Trophoblast cell (in vitro differentiated cells and primary cell): ENCODE results near the gene FHOD3.

Experiments used
- DNase-seq, 2 donors: peaks; one replicate each; pipeline ENCODE4 v3.0.0-alpha.2; 2016
- H2AFZ ChIP-seq: 2 replicates; pipeline ENCODE4 v1.6.1; 2013; ENCODE audit warnings: low read length, moderate library complexity, mild to moderate bottlenecking; ENCODE audit not compliant: insufficient read depth, poor library complexity
- H2AK5ac ChIP-seq: 2 replicates; pipeline ENCODE4 v1.6.1; 2013; ENCODE audit warnings: mild to moderate bottlenecking, low read length
- H2BK120ac ChIP-seq: 2 replicates; pipeline ENCODE4 v1.6.1; 2013; ENCODE audit warnings: low read length, mild to moderate bottlenecking, moderate library complexity; ENCODE audit not compliant: insufficient read depth, poor library complexity
- H2BK12ac ChIP-seq: 2 replicates; pipeline ENCODE4 v1.6.1; 2013; ENCODE audit warnings: mild to moderate bottlenecking, low read length, moderate library complexity
- H2BK5ac ChIP-seq: 2 replicates; pipeline ENCODE4 v1.6.1; 2013; ENCODE audit warnings: low read length, low read depth, moderate library complexity, mild to moderate bottlenecking; ENCODE audit not compliant: poor library complexity
- H3K14ac ChIP-seq: 2 replicates; pipeline ENCODE4 v1.6.1; 2013; ENCODE audit warnings: mild to moderate bottlenecking, low read length
- H3K18ac ChIP-seq: 2 replicates; pipeline ENCODE4 v1.6.1; 2013; ENCODE audit warnings: mild to moderate bottlenecking, low read length
- H3K23ac ChIP-seq: 2 replicates; pipeline ENCODE4 v1.6.1; 2013; ENCODE audit warnings: low read length
- H3K27ac ChIP-seq: 2 replicates; pipeline ENCODE4 v1.5.1; 2013; ENCODE audit warnings: low read depth, mild to moderate bottlenecking, inconsistent platforms, low read length, moderate library complexity
- H3K27me3 ChIP-seq: 2 replicates; pipeline ENCODE4 v1.6.1; 2013; ENCODE audit warnings: inconsistent platforms, mild to moderate bottlenecking, low read length, moderate library complexity; ENCODE audit not compliant: insufficient read depth
- H3K36me3 ChIP-seq, 2 experiments: 1 replicate in 1 of 2; 2 replicates in 1 of 2; pipeline ENCODE4 v1.6.1; 2013; ENCODE audit warnings: low read length in 2 of 2, mild to moderate bottlenecking in 2 of 2, moderate library complexity in 1 of 2; ENCODE audit not compliant: insufficient read depth in 2 of 2, control insufficient read depth in 1 of 2
- H3K4ac ChIP-seq: 2 replicates; pipeline ENCODE4 v1.6.1; 2013; ENCODE audit warnings: low read depth, mild to moderate bottlenecking, low read length, moderate library complexity
- H3K4me1 ChIP-seq, 2 experiments: 1 replicate in 1 of 2; 2 replicates in 1 of 2; pipeline ENCODE4 v1.6.1; 2013; ENCODE audit warnings: low read length in 2 of 2, mild to moderate bottlenecking in 2 of 2, moderate library complexity in 1 of 2; ENCODE audit not compliant: insufficient read depth in 2 of 2, control insufficient read depth in 1 of 2
- H3K4me2 ChIP-seq: 2 replicates; pipeline ENCODE4 v1.6.1; 2013; ENCODE audit warnings: inconsistent platforms, mild to moderate bottlenecking, low read length, moderate library complexity
- H3K4me3 ChIP-seq: 2 replicates; pipeline ENCODE4 v1.5.1; 2013; ENCODE audit warnings: mild to moderate bottlenecking, low read depth, low read length, inconsistent platforms
- H3K79me1 ChIP-seq: one replicate; pipeline ENCODE4 v1.6.1; 2013; ENCODE audit warnings: low read length
- H3K79me2 ChIP-seq: 2 replicates; pipeline ENCODE4 v1.6.1; 2013; ENCODE audit warnings: low read length, mild to moderate bottlenecking; ENCODE audit not compliant: control insufficient read depth, insufficient read depth, poor library complexity
- H3K9ac ChIP-seq: 2 replicates; pipeline ENCODE4 v1.6.1; 2013; ENCODE audit warnings: mild to moderate bottlenecking, low read length
- H3K9me3 ChIP-seq: 2 replicates; pipeline ENCODE4 v1.6.1; 2013; ENCODE audit warnings: low read depth, mild to moderate bottlenecking, control low read depth, inconsistent platforms, low read length; ENCODE audit not compliant: insufficient read depth
- H4K12ac ChIP-seq: 2 replicates; pipeline ENCODE4 v1.6.1; 2013; ENCODE audit warnings: low read depth, mild to moderate bottlenecking, low read length, moderate library complexity
- H4K8ac ChIP-seq: 2 replicates; pipeline ENCODE4 v1.6.1; 2013; ENCODE audit warnings: low read depth, mild to moderate bottlenecking, low read length, moderate library complexity
- H4K91ac ChIP-seq: one replicate; pipeline ENCODE4 v1.6.1; 2013; ENCODE audit warnings: low read depth, mild to moderate bottlenecking, low read length, moderate library complexity
- WGBS: extraction: QIAGEN DNeasy Blood & Tissue Kit; methylation state at CpG from one replicate; pipeline ENCODE4 v1.1.7; 2013; ENCODE audit warnings: missing lambda C conversion rate; ENCODE audit not compliant: insufficient read length, insufficient coverage; ENCODE audit errors: extremely low coverage; 5-methylcytosine and 5-hydroxymethylcytosine counted together

FHOD3 gene

DNA sequence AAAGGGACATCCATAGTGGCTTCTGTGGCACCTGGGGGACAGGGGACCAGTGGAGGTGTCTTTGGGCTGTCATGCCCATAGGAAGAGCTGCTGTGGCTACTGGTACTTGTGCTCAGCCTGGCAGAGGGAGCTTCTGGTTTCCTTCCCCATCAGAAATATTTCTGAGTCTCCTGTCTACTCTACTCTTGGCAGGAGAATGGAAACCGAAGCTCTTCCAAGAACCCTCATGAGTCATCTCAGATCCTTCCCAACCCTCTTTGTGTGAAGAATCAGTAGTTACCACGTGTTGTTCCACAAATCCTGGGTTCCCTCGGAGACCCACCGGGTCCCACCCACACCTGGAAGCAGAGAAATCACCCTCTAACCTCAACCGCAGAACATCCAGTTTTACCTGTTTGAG is 234.9 kb downstream of the FHOD3 start:
- no peak overlapping the region for H2AFZ ChIP-seq
- no peak overlapping the region for H4K12ac ChIP-seq
- H3K27me3 ChIP-seq = no peaks in the 10 kb centered on the region
- H4K8ac ChIP-seq = no peak overlapping the region
- no peak overlapping the region for H2BK12ac ChIP-seq
- H3K79me1 ChIP-seq = no peaks in the 10 kb centered on the region
- peak; percentile 48 to 85 for DNase-seq
- H3K18ac ChIP-seq = no peak overlapping the region
- no peak overlapping the region for H3K23ac ChIP-seq
- WGBS = no CpG with 5 or more reads among the region's 5 CpGs
- H3K4ac ChIP-seq = no peak overlapping the region
- H3K9ac ChIP-seq = no peak overlapping the region
- no peak overlapping the region for H3K14ac ChIP-seq
- H4K91ac ChIP-seq = no peak overlapping the region
- no peak overlapping the region for H3K4me3 ChIP-seq
- H3K9me3 ChIP-seq = no peaks in the 10 kb centered on the region
- H3K79me2 ChIP-seq = no peaks in the 10 kb centered on the region
- H3K27ac ChIP-seq = no peak overlapping the region
- no peak overlapping the region for H2BK120ac ChIP-seq
- no peak overlapping the region for H2AK5ac ChIP-seq
- peaks cover 0 to 7% of the 10 kb centered on the region in 2 experiments for H3K36me3 ChIP-seq
- no peak overlapping the region for H2BK5ac ChIP-seq
- H3K4me2 ChIP-seq = no peak overlapping the region
- H3K4me1 ChIP-seq = peaks cover 4 to 10% of the 10 kb centered on the region in 2 experiments

DNA sequence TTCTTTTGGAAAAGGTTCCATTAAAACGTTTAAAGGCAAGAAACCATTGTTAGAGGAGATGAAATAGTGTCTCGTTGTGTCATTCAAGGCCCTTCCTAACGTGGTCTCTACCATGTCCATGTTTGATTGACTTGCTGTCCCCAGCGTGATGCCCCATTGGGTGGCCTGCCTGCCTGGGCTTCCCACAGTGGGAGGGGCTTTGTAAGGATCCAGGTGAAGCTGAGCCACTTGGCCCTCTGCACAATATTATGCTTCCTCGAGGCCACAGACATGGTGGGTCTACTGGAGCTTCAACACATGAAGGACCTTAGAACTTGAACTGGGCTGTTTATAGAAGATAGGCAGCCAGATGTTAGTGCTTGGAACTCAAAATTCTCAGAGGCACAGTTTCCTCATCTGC is 235.3 kb downstream of the FHOD3 start:
- Histone ChIP-seq H3K18ac (no peak overlapping the region), H3K23ac (no peak overlapping the region), H3K79me1 (no peaks in the 10 kb centered on the region), H2AFZ (no peak overlapping the region), H2BK120ac (no peak overlapping the region), H2AK5ac (no peak overlapping the region), H2BK5ac (no peak overlapping the region), H4K8ac (no peak overlapping the region), H3K4ac (no peak overlapping the region), H3K9me3 (no peaks in the 10 kb centered on the region), H3K4me3 (no peak overlapping the region), H3K14ac (no peak overlapping the region), H3K36me3 (peaks cover 0 to 6% of the 10 kb centered on the region in 2 experiments), H4K12ac (no peak overlapping the region), H3K4me1 (peaks cover 2 to 7% of the 10 kb centered on the region in 2 experiments), H3K79me2 (no peaks in the 10 kb centered on the region), H3K27ac (no peak overlapping the region), H3K4me2 (no peak overlapping the region), H3K9ac (no peak overlapping the region), H2BK12ac (no peak overlapping the region), H3K27me3 (no peaks in the 10 kb centered on the region), H4K91ac (no peak overlapping the region)
- DNase-seq = no peak
- no CpG with 5 or more reads among the region's 5 CpGs for WGBS

DNA sequence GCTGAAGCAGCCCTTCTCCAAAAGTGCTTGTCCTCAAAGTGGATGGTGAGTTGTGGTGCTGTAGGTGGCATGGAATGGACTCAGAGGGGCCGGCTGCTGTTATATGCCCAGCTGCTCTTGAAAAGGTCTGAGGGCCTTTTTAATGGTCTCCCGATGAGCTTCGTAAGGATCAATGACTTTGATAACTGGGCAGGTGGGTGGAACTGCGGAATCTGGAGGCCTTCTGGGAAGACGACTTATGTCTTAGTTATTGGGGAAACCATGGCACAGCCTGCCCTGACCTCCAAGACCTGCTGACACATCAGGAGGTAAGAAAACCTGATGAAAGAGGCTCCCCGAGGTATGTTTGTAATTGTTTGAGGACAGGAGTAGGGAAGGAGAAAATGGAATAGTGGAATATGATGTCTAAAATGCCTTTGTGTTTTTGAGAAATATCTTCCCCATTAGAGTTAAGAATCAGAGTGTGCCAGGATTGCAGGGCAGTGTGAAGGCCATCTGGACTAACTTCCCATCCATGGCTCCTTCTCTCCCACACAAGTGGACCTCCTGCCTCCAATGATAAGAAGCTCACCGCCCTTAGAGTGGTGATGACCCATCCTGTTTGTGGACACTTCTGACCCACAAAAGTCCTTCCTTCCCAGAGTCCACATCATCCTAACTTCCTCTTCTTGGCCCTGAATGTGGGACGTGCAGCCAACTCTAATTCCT is 236.1 kb downstream of the FHOD3 start:
- H2BK120ac ChIP-seq = no peak overlapping the region
- no peak overlapping the region for H3K18ac ChIP-seq
- no peaks in the 10 kb centered on the region for H3K4me1 ChIP-seq
- no peak overlapping the region for H3K23ac ChIP-seq
- no peak overlapping the region for H3K14ac ChIP-seq
- H3K27ac ChIP-seq = no peak overlapping the region
- no CpG with 5 or more reads among the region's 8 CpGs for WGBS
- no peaks in the 10 kb centered on the region for H3K9me3 ChIP-seq
- H3K4me3 ChIP-seq = no peak overlapping the region
- no peaks in the 10 kb centered on the region for H3K27me3 ChIP-seq
- no peak overlapping the region for H4K12ac ChIP-seq
- peaks cover 0 to 6% of the 10 kb centered on the region in 2 experiments for H3K36me3 ChIP-seq
- no peak overlapping the region for H2AFZ ChIP-seq
- no peaks in the 10 kb centered on the region for H3K79me1 ChIP-seq
- H2BK5ac ChIP-seq = no peak overlapping the region
- no peak overlapping the region for H4K91ac ChIP-seq
- H4K8ac ChIP-seq = no peak overlapping the region
- DNase-seq = no peak
- no peak overlapping the region for H3K9ac ChIP-seq
- no peak overlapping the region for H2BK12ac ChIP-seq
- no peak overlapping the region for H3K4me2 ChIP-seq
- no peaks in the 10 kb centered on the region for H3K79me2 ChIP-seq
- no peak overlapping the region for H3K4ac ChIP-seq
- H2AK5ac ChIP-seq = no peak overlapping the region

DNA sequence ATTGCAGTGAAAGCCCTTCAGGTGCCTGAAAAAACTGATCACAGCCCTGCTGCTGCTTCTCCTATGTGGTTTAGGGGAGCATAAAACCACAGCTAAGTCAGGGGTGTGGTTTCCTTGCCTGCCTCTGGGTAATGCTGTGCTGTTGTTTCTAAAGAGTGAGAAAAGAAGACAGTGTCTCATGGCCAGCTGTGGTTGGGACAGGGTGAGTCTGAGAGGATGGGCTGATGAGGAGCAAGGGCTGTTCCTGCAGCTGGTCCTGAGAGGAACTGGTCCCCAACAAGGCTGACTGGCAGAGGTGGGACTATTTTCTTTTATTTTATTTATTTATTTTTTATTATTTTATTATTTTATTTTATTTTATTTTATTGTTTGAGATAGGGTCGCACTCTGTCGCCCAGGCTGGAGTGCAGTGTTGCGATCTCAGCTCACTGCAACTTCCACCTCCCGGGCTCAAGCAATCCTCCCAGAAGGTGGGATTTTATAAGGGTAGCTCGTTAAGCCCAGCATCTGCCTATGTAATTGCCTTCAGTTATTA is 236.7 kb downstream of the FHOD3 start:
- Histone ChIP-seq H4K91ac (no peak overlapping the region), H3K4me2 (no peak overlapping the region), H3K4me1 (no peaks in the 10 kb centered on the region), H2BK5ac (no peak overlapping the region), H3K27me3 (no peaks in the 10 kb centered on the region), H2AFZ (no peak overlapping the region), H3K9me3 (no peaks in the 10 kb centered on the region), H3K79me2 (no peaks in the 10 kb centered on the region), H2BK12ac (no peak overlapping the region), H3K79me1 (no peaks in the 10 kb centered on the region), H3K27ac (no peak overlapping the region), H3K36me3 (peaks cover 0 to 6% of the 10 kb centered on the region in 2 experiments), H3K4me3 (no peak overlapping the region), H2BK120ac (no peak overlapping the region), H3K14ac (no peak overlapping the region), H3K9ac (no peak overlapping the region), H4K12ac (no peak overlapping the region), H4K8ac (no peak overlapping the region), H2AK5ac (no peak overlapping the region), H3K4ac (no peak overlapping the region), H3K18ac (no peak overlapping the region), H3K23ac (no peak overlapping the region)
- no CpG with 5 or more reads among the region's 5 CpGs for WGBS
- no peak for DNase-seq
